Activated CD8-positive, alpha-beta T cell treated with anti-CD3 and anti-CD28 coated beads for 36 hours (primary cell): ENCODE data around the gene LRIG2. TPM values are rescaled to one million over a fixed set of nuclear protein-coding genes. Genes with fewer than 3 reads are reported as not detected.
A peak's percentile ranks its signal among the peaks of the same experiment; 100 is the strongest.

Experiments
- ATAC-seq: fragments of 200-7000 bp; cut with Tn5 transposase; one replicate; pipeline ENCODE4 v1.10.0; 2021; ENCODE audit warnings: mild to moderate bottlenecking, moderate library complexity
- CTCF ChIA-PET: fragments of 350-600 bp; sonication (Branson Sonifier 250); formaldehyde crosslinking; loops from one replicate; lab custom pipeline; 2021; ENCODE audit warnings: antibody characterized with exemption; lab: Charles Lee
- POLR2A ChIA-PET: fragments of 350-600 bp; sonication (Branson Sonifier 250); formaldehyde crosslinking; loops from one replicate; lab custom pipeline; 2021; ENCODE audit warnings: antibody characterized with exemption; lab: Charles Lee
- DNase-seq: peaks from one replicate; pipeline ENCODE4 v3.0.0-alpha.2; 2020
- H3K27ac Mint-ChIP-seq: one replicate; pipeline ENCODE4 v1.8.0; 2021; ENCODE audit warnings: mild to moderate bottlenecking, mixed read lengths
- H3K27me3 Mint-ChIP-seq: one replicate; pipeline ENCODE4 v1.8.0; 2021; ENCODE audit warnings: mixed read lengths
- H3K36me3 Mint-ChIP-seq: one replicate; pipeline ENCODE4 v1.8.0; 2021; ENCODE audit warnings: low read depth, mixed read lengths
- H3K4me1 Mint-ChIP-seq: one replicate; pipeline ENCODE4 v1.8.0; 2021; ENCODE audit warnings: low read depth, mixed read lengths
- H3K4me3 Mint-ChIP-seq: one replicate; pipeline ENCODE4 v1.8.0; 2021; ENCODE audit warnings: mild to moderate bottlenecking, moderate library complexity, mixed read lengths
- H3K9me3 Mint-ChIP-seq: one replicate; pipeline ENCODE4 v1.8.0; 2021; ENCODE audit warnings: mixed read lengths
- CTCF ChIP-seq: fragments of 200-600 bp; IDR thresholded peaks from one replicate; pipeline ENCODE4 v1.8.0; 2022; ENCODE audit warnings: antibody characterized with exemption, mild to moderate bottlenecking
- intact Hi-C: fragments of 100-400 bp; cut with micrococcal nuclease; formaldehyde crosslinking; loops from one replicate; pipeline ENCODE4 v1.10.0; 2022
- total RNA-seq, 2 experiments: library from RNA; stranded (reverse); gene quantifications; one replicate each; pipeline ENCODE4 v1.2.3, GENCODE V29; 2021

The LRIG2 gene
- total RNA-seq, 2 experiments from 2014 or later, result 7.2 to 8.3 TPM

DNA sequence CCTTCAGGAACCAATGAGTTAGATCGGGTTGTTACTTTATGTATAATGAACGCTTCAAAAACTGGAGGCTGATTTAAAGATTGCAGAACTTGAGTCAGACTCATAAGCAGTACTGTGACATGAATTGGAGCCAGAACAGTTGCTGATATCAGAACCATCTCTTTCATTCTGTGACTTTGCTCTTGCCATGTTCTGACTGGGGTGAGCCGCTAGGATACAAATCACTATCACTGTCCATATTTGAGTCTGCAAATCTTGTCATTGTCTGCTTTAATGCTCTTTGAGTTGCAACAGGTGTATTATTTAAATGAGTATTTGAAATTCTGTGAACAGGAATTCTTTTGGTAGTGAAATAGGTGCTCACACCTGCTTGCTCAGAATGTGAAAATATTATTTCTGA, 52.5 kb downstream of the LRIG2 start:
- Mint-ChIP-seq H3K4me1 (peaks cover 23% of the 10 kb centered on the region), H3K27me3 (no peaks in the 10 kb centered on the region), H3K9me3 (no peaks in the 10 kb centered on the region), H3K4me3 (no peak overlapping the region), H3K36me3 (peaks cover 31% of the 10 kb centered on the region), H3K27ac (no peak overlapping the region)
- intact Hi-C loops, result no loop called here
- no peak for ATAC-seq
- POLR2A ChIA-PET, result interaction anchor here (0.7 kb wide), 1 partner anchor 245 kb away, joined by 3 read pairs; no protein-coding TSS in a partner anchor
- DNase-seq, result no peak
- CTCF ChIA-PET, result no interaction called here
- no peak for TF ChIP-seq CTCF

DNA sequence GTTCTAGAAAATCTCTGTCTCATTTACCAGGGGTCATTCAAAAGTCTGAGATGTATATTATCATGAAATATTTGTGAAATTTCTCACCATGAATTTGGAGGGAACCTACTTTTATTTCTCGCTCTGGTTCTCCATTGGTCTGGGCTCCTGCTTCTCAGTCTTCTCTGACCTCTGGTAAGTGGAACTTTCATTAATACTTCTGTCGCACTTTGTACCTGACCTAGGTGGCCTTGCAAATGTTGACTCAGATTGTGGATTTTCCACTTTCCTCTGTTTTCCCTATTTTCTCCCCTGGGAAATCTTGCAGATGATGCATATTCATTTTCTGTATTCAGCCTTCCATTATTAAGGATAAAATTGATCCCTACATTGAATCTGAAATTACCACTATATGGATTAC, 53.2 kb downstream of the LRIG2 start:
- Mint-ChIP-seq H3K27me3 (no peaks in the 10 kb centered on the region), H3K4me3 (no peak overlapping the region), H3K4me1 (peaks cover 28% of the 10 kb centered on the region), H3K36me3 (peaks cover 28% of the 10 kb centered on the region), H3K9me3 (no peaks in the 10 kb centered on the region), H3K27ac (peak overlapping the region; percentile 5)
- no peak for ATAC-seq
- CTCF ChIA-PET, result no interaction called here
- POLR2A ChIA-PET, result no interaction called here
- DNase-seq, result no peak
- intact Hi-C loops, result no loop called here
- no peak for TF ChIP-seq CTCF

- Mint-ChIP-seq H3K4me3 (no peak overlapping the region), H3K4me1 (peaks cover 46% of the 10 kb centered on the region), H3K9me3 (no peaks in the 10 kb centered on the region), H3K36me3 (peaks cover 29% of the 10 kb centered on the region), H3K27ac (no peak overlapping the region), H3K27me3 (no peaks in the 10 kb centered on the region)
- intact Hi-C loops, result no loop called here
- DNase-seq (no peak), ATAC-seq (no peak)
- ChIA-PET CTCF (interaction anchor here (0.8 to 0.9 kb wide), 2 partner anchors 12 to 56 kb away, joined by 3 read pairs; partner anchors contain the start of gene LRIG2), POLR2A (no interaction called here)
- TF ChIP-seq CTCF, result no peak
Observed at GRCh38 chr1:113128116-113128515, 55.1 kb downstream of the LRIG2 start.

DNA sequence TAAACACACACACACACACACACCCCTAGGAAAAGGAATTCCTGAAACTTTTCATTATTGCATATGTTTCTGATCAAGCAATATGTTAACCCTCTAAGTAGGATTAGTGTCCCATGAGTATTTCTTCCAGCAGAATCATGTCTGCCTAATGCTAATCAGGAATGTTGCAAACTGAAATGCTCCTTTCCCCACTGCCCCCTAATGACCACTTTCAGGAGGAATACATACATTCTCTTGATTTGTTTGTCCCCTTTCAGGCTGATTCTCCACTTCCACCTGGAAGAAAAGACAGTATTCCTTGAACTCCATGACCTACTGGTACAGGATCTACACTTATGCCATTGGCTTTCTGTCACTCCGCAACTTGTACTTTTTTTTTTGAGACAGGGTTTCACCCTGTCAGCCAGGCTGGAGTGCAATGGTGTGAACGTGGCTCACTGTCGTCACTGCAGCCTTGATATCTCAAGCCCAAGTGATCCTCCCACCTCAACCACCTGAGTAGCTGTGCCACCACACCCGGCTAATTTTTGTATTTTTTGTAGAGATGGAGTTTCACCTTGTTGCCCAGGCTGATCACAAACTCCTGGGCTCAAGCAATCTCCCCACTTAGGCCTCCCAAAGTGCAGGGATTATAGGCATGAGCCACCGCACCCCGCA, 56.7 kb downstream of the LRIG2 start:
- no peak for ATAC-seq
- Mint-ChIP-seq H3K27ac (peak overlapping the region; percentile 67), H3K4me3 (no peak overlapping the region), H3K4me1 (peaks cover 58% of the 10 kb centered on the region), H3K9me3 (no peaks in the 10 kb centered on the region), H3K36me3 (peaks cover 26% of the 10 kb centered on the region), H3K27me3 (no peaks in the 10 kb centered on the region)
- intact Hi-C loops, result no loop called here
- no peak for TF ChIP-seq CTCF
- ChIA-PET CTCF (interaction anchor here (1.4 to 2.8 kb wide), 2 partner anchors 10 to 57 kb away, joined by 7 to 12 read pairs; partner anchors contain the start of gene LRIG2), POLR2A (no interaction called here)
- DNase-seq, result peak; percentile 16

DNA sequence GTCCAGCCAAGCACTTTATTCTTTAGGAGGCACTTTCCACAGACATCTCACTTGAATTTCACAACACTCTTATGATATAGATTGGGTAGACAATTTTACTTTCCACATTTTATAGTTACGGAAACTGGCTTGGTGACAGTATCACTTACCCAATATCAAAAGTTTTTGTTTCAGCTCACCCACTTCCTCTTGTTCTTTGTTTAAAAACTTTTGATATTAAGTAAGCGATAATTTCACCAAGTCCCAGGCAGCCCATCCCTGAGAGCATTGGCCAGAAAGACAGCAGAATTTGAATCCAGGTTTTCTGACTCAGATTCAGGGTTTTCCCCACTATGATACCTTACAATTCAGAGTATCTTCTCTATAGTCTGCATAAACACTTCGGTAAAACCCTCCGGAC, 60.0 kb downstream of the LRIG2 start:
- peak; percentile 79 for ATAC-seq
- ChIA-PET POLR2A (no interaction called here), CTCF (interaction anchor here (1.4 kb wide), 1 partner anchor 414 kb away, joined by 4 read pairs; a partner anchor contains a TSS)
- H3K36me3 Mint-ChIP-seq, result peaks cover 22% of the 10 kb centered on the region
- DNase-seq, result peak; percentile 59
- H3K4me1 Mint-ChIP-seq, result peaks cover 62% of the 10 kb centered on the region
- no peak for TF ChIP-seq CTCF
- H3K9me3 Mint-ChIP-seq, result peaks cover 2% of the 10 kb centered on the region
- H3K27ac Mint-ChIP-seq, result peak overlapping the region; percentile 78
- no peaks in the 10 kb centered on the region for H3K27me3 Mint-ChIP-seq
- intact Hi-C loops, result no loop called here
- H3K4me3 Mint-ChIP-seq, result no peak overlapping the region
